ENCODE data around the gene KHDRBS2. TPM values are rescaled to one million over a fixed set of nuclear protein-coding genes. Genes with fewer than 3 reads are reported as not detected.

Gene KHDRBS2
- total RNA-seq, 3 donors from 2014 or later = 0.14 TPM; not detected in 2

DNA sequence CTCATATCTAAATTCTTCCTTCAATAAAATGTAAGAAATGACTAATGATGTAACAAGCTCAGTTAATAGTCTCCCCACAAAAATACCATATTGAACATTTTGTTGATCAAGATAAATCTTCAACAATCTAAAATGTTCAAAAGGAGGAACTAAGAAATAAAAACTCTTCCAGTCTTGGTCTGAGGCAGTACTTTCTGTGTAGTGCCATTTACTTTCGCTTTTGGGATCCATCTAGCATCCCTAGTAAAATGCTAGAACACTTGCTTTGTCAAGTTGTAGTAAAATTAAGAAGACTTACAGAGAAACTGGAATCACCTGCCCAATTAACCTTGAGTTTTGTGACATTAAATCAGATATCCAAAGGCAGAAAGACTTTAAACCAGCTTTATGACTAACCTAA lies 246.4 kb downstream of the KHDRBS2 start:
- ATAC-seq (no peak), DNase-seq (no peak)
- Mint-ChIP-seq H3K9me3 (peaks cover 10% of the 10 kb centered on the region), H3K4me1 (ENCODE audit: low read depth) (no peaks in the 10 kb centered on the region), H3K27me3 (ENCODE audit: low read depth) (no peaks in the 10 kb centered on the region), H3K4me3 (no peak overlapping the region), H3K36me3 (ENCODE audit: insufficient read depth) (no peaks in the 10 kb centered on the region)

DNA sequence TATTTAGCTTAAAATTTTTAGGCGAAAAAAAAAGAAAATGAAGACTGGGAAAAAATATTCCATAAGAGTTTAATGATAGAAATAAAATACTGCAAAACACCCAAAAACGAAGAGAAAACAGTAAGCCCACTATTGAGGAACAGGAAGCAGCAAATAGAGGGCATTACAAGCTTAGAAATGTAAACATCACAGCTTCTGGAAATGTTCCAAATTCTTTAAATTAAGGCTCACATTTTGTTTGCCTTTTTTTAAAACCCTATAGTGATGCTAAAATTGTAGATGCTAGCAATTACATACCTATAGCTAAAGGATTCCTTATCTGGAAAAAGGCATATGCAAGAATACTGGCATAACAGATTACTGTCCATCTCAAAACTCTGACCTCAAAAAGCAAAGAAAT lies 248.6 kb downstream of the KHDRBS2 start:
- Mint-ChIP-seq H3K9me3 (peaks cover 26% of the 10 kb centered on the region), H3K36me3 (ENCODE audit: insufficient read depth) (no peaks in the 10 kb centered on the region), H3K4me1 (ENCODE audit: low read depth) (no peaks in the 10 kb centered on the region), H3K27me3 (ENCODE audit: low read depth) (no peaks in the 10 kb centered on the region), H3K4me3 (no peak overlapping the region)
- no peak for DNase-seq
- ATAC-seq = no peak

DNA sequence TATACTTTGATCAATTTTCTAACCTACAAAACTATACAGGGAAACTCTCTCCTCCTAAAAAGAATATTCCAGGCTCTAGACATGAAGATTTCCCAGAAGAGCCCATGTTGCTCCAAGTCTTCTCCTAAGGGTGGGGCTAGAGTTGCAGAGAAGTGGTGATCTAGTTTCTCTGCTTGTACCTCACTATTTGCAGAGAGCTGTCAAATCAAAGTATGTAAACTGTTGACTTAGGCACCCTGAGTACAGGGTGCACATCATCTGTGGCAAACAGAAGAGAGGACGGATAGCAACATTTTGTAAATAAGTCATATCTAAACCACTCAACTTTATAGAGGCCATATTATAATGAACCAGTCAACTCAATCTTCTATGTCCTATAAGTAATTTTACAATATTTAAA lies 250.1 kb downstream of the KHDRBS2 start:
- H3K36me3 Mint-ChIP-seq (ENCODE audit: insufficient read depth) = no peaks in the 10 kb centered on the region
- H3K4me3 Mint-ChIP-seq = no peak overlapping the region
- ATAC-seq (no peak), DNase-seq (no peak)
- peaks cover 26% of the 10 kb centered on the region for H3K9me3 Mint-ChIP-seq
- H3K27me3 Mint-ChIP-seq (ENCODE audit: low read depth) = no peaks in the 10 kb centered on the region
- no peaks in the 10 kb centered on the region for H3K4me1 Mint-ChIP-seq (ENCODE audit: low read depth)

DNA sequence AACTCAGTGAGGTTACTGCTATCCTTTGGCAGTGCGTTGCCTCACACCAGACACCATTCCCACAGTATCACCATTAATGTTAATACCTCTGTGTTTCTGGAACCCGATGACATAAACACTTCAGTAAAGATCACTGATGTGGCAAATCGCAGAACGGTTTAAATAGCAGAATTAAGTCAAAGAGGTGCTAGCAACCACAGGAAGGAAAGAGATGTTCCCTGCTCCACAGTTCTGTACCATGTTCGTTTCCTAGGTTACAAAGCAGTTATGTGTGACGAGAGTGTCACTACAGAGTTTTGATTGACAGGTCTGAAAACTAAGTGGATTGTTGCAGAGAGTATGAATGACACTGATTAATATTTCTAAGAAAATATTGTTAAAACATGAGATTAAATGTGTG lies 272.3 kb downstream of the KHDRBS2 start:
- H3K36me3 Mint-ChIP-seq (ENCODE audit: insufficient read depth) = no peaks in the 10 kb centered on the region
- H3K4me1 Mint-ChIP-seq (ENCODE audit: low read depth) = no peaks in the 10 kb centered on the region
- no peak overlapping the region for H3K4me3 Mint-ChIP-seq
- H3K27me3 Mint-ChIP-seq (ENCODE audit: low read depth) = no peaks in the 10 kb centered on the region
- DNase-seq = no peak
- H3K9me3 Mint-ChIP-seq = peaks cover 14% of the 10 kb centered on the region
- no peak for ATAC-seq

DNA sequence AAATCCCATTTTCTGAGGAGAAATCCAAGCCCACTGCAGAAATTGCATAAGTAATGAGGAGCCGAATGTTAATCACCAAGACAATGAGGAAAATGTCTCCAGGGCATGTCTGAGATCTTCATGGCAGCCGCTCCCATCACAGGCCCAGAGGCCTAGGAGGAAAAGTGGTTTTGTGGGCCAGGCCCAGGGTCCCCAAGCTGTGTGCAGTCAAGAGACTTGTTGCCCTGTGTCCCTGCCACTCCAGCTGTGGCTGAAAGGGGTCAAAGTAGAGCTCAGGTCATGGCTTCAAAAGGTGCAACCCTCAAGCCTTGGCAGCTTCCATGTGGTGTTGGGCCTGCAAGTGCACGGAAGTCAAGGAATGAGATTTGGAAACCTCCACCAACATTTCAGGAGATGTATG lies 276.6 kb downstream of the KHDRBS2 start:
- no peak overlapping the region for H3K4me3 Mint-ChIP-seq
- DNase-seq = no peak
- no peaks in the 10 kb centered on the region for H3K36me3 Mint-ChIP-seq (ENCODE audit: insufficient read depth)
- no peaks in the 10 kb centered on the region for H3K4me1 Mint-ChIP-seq (ENCODE audit: low read depth)
- ATAC-seq = no peak
- H3K9me3 Mint-ChIP-seq = peaks cover 20% of the 10 kb centered on the region
- H3K27me3 Mint-ChIP-seq (ENCODE audit: low read depth) = no peaks in the 10 kb centered on the region

DNA sequence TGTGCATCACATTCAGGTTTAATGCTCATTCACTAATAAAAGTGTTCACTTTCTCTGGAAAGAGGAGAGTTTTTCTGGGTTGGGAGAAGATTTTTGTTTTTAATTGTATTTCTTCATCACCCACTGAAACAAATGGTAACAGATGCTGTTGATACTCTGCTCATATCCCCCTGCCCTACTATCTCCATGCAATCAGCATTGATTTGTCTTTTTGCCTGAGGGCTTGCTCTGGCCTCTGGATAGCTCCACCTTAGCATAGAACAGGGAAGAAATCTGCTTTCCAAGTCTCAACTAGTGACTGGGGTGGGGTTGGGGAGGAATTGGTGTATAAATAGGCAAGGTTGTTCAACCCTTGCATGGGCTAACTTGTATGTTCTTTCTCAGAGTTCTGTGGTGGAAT lies 296.4 kb downstream of the KHDRBS2 start:
- ATAC-seq (no peak), DNase-seq (no peak)
- Mint-ChIP-seq H3K4me1 (ENCODE audit: low read depth) (no peaks in the 10 kb centered on the region), H3K4me3 (no peak overlapping the region), H3K27me3 (ENCODE audit: low read depth) (no peaks in the 10 kb centered on the region), H3K9me3 (peaks cover 17% of the 10 kb centered on the region), H3K36me3 (ENCODE audit: insufficient read depth) (no peaks in the 10 kb centered on the region)

DNA sequence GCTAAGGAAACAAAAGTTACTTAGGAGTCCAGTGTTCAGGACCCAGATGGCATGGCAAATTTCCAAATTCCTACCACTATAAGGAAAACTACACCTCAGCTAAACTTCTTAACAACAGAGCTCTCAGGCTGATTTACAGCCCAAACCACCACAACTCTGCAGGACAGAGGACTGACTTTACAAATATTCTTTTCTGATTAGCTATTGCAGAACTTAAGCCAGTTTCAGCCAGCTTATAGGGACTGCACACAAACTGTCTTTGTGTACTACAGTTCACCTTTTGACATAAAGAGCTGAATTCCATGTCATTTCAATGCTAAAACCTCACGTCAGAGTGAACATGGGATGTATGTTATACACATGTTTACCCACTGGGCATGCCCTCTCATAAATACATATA lies 305.4 kb downstream of the KHDRBS2 start:
- no peak for DNase-seq
- H3K27me3 Mint-ChIP-seq (ENCODE audit: low read depth) = no peaks in the 10 kb centered on the region
- H3K9me3 Mint-ChIP-seq = peaks cover 10% of the 10 kb centered on the region
- no peak overlapping the region for H3K4me3 Mint-ChIP-seq
- H3K36me3 Mint-ChIP-seq (ENCODE audit: insufficient read depth) = no peaks in the 10 kb centered on the region
- ATAC-seq = no peak
- no peaks in the 10 kb centered on the region for H3K4me1 Mint-ChIP-seq (ENCODE audit: low read depth)

DNA sequence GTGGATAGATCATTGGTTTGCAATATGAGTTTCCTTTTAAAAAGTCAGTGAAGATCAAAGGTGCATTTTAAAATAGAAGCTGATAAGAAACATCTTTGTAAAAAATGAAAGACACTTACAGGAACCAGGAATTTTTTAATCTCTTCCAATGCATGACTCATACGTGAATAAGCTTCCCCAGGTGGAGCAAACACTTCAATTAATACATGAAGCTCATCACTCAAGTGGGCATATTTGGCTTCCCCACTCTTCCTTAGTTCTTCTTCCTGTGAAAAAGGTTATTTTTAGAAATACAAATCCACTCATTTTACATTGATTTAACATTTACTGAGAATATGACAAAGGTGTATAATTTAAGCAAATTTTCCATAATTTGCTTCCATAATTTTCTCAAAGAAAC lies 308.1 kb downstream of the KHDRBS2 start:
- Mint-ChIP-seq H3K27me3 (ENCODE audit: low read depth) (no peaks in the 10 kb centered on the region), H3K4me1 (ENCODE audit: low read depth) (no peaks in the 10 kb centered on the region), H3K9me3 (peaks cover 10% of the 10 kb centered on the region), H3K36me3 (ENCODE audit: insufficient read depth) (no peaks in the 10 kb centered on the region), H3K4me3 (no peak overlapping the region)
- ATAC-seq (no peak), DNase-seq (no peak)

DNA sequence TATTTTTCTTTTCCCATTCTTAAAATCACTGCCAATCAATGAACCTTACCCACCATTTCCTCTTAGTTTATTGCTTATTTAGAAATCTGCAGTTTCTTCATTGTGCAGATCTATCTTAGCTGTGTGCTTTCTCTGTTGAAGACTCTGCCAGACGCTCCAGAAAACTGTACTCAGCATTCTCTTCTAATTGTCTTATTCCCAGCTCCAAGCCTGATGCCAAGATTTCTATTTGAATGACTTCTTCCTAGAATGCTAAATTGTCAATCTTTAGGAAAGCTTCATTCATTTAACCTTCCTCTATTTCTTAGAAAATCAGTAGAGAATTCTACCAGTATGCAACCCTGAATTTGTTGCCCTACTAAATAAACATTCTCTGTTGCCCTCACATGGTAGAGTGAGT lies 308.9 kb downstream of the KHDRBS2 start:
- H3K36me3 Mint-ChIP-seq (ENCODE audit: insufficient read depth) = no peaks in the 10 kb centered on the region
- H3K9me3 Mint-ChIP-seq = peaks cover 10% of the 10 kb centered on the region
- no peak overlapping the region for H3K4me3 Mint-ChIP-seq
- ATAC-seq (no peak), DNase-seq (no peak)
- H3K27me3 Mint-ChIP-seq (ENCODE audit: low read depth) = no peaks in the 10 kb centered on the region
- no peaks in the 10 kb centered on the region for H3K4me1 Mint-ChIP-seq (ENCODE audit: low read depth)

DNA sequence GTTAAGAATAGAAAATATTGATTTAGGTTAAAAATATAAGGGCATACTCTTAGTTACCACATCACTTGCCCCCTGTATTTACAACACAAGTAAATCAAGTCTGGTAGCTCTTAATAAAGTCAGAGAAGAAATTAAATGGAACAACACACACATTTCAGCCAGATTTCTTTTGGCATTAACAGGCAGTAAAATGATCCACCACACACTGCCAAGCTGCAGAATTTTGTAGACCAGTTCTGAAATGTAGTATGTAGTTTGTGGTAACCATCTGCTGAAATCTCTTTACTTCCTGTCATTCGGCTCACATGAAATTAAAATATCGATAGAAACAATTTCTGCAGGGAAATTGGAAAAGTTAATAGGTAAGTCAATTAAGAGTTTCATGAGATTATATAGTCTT lies 326.8 kb downstream of the KHDRBS2 start:
- DNase-seq (no peak), ATAC-seq (no peak)
- H3K4me1 Mint-ChIP-seq (ENCODE audit: low read depth) = no peaks in the 10 kb centered on the region
- H3K9me3 Mint-ChIP-seq = peaks cover 13% of the 10 kb centered on the region
- H3K27me3 Mint-ChIP-seq (ENCODE audit: low read depth) = no peaks in the 10 kb centered on the region
- no peaks in the 10 kb centered on the region for H3K36me3 Mint-ChIP-seq (ENCODE audit: insufficient read depth)
- H3K4me3 Mint-ChIP-seq = no peak overlapping the region

DNA sequence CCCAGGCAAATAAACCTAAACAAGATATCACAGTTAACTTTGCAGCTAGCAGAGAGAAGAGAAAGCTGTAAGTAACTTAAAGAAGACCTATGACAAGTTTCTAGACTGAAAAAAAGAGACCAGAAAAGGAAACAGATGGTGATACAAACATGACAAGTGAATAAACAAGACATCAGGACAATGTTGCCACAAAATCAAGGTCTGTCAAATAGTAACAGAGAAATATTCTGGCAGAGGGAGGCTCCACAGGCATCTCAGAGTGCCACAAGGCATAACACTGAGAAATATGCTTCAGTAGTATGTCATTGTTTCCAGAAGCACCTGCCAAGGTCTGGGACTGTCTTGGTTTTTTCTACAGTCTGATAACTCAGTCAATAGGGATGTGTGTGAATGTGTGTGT lies 332.2 kb downstream of the KHDRBS2 start:
- no peaks in the 10 kb centered on the region for H3K27me3 Mint-ChIP-seq (ENCODE audit: low read depth)
- H3K9me3 Mint-ChIP-seq = peaks cover 17% of the 10 kb centered on the region
- ATAC-seq (no peak), DNase-seq (no peak)
- H3K36me3 Mint-ChIP-seq (ENCODE audit: insufficient read depth) = no peaks in the 10 kb centered on the region
- no peaks in the 10 kb centered on the region for H3K4me1 Mint-ChIP-seq (ENCODE audit: low read depth)
- no peak overlapping the region for H3K4me3 Mint-ChIP-seq

DNA sequence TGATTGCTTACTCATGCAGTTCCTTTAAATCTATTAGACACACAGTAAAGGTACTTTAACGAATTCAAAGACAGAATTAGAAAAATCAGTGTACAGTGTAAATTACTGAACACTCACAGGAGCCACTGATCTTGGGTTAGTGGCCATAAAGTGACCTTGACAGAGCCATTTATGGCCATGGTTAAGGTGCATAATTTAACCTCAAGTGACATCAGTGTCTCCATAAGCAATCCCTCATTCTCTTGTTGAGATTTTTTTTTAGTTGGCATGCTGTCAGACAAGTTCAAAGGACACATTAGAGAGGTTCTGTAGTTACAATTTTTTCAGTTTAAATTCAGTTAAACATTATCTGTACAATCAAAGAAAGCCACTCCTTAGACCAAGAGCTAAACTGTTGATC lies 334.4 kb downstream of the KHDRBS2 start:
- Mint-ChIP-seq H3K4me3 (no peak overlapping the region), H3K4me1 (ENCODE audit: low read depth) (no peaks in the 10 kb centered on the region), H3K36me3 (ENCODE audit: insufficient read depth) (no peaks in the 10 kb centered on the region), H3K27me3 (ENCODE audit: low read depth) (no peaks in the 10 kb centered on the region), H3K9me3 (peaks cover 14% of the 10 kb centered on the region)
- DNase-seq = no peak
- ATAC-seq = no peak

DNA sequence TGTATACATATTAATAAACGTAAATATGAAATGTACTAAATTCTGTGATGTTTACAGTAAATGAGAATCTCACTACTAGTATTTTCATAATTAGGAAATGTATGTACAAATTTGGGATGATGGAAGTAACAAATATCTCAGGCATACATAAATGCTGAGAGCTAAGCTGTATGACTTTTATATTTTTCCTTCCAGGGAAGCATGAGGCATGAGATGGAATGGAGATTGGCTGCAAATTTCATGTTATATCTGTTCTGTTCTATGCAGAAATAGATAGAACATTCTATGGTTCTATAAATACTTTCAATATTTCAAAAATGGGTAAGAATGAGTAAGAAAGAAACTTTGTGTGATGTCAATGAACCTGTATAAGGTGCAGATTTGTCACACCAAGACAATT lies 335.2 kb downstream of the KHDRBS2 start:
- Mint-ChIP-seq H3K4me3 (no peak overlapping the region), H3K27me3 (ENCODE audit: low read depth) (no peaks in the 10 kb centered on the region), H3K4me1 (ENCODE audit: low read depth) (no peaks in the 10 kb centered on the region), H3K36me3 (ENCODE audit: insufficient read depth) (no peaks in the 10 kb centered on the region), H3K9me3 (peaks cover 12% of the 10 kb centered on the region)
- no peak for DNase-seq
- ATAC-seq = no peak

DNA sequence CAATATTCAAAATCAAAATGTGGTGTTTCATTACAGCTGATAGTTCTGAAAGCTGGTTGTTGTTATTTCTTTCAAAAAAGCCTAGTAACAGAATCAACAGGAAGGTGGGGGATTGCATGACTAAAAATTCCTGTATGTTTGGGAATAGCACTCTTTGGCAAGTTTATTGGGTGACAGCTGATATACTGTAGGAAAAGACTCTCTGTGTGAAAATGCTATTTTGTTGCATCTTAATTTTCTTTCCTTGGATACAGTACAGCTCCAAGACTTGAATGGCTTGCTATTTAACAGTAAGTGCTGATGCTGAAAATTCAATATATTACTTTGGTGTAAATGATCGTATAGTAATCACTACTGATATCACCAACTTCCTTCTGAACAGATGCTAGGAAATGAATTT lies 336.1 kb downstream of the KHDRBS2 start:
- DNase-seq (no peak), ATAC-seq (no peak)
- Mint-ChIP-seq H3K36me3 (ENCODE audit: insufficient read depth) (no peaks in the 10 kb centered on the region), H3K4me1 (ENCODE audit: low read depth) (no peaks in the 10 kb centered on the region), H3K4me3 (no peak overlapping the region), H3K9me3 (peaks cover 12% of the 10 kb centered on the region), H3K27me3 (ENCODE audit: low read depth) (no peaks in the 10 kb centered on the region)

DNA sequence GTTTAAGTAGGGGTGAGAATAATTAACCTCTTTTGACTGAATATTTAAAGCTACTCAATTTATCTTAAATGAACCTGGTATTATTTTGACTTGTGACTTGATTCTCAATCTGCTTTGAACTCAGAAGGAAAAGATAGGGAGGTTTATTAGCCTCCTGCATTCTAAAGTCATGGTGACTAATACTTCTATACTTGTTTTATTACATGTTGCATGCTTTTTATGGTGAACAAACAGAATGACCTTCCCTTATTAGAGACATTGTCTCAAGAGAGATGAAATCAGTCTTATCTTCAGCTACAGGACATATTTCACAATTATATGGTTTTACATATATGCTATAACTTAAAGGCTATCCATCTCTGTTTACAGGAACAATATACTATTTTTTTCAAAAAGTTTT lies 336.9 kb downstream of the KHDRBS2 start:
- H3K27me3 Mint-ChIP-seq (ENCODE audit: low read depth) = no peaks in the 10 kb centered on the region
- H3K36me3 Mint-ChIP-seq (ENCODE audit: insufficient read depth) = no peaks in the 10 kb centered on the region
- H3K4me3 Mint-ChIP-seq = no peak overlapping the region
- no peak for ATAC-seq
- no peaks in the 10 kb centered on the region for H3K4me1 Mint-ChIP-seq (ENCODE audit: low read depth)
- H3K9me3 Mint-ChIP-seq = peaks cover 14% of the 10 kb centered on the region
- DNase-seq = no peak

DNA sequence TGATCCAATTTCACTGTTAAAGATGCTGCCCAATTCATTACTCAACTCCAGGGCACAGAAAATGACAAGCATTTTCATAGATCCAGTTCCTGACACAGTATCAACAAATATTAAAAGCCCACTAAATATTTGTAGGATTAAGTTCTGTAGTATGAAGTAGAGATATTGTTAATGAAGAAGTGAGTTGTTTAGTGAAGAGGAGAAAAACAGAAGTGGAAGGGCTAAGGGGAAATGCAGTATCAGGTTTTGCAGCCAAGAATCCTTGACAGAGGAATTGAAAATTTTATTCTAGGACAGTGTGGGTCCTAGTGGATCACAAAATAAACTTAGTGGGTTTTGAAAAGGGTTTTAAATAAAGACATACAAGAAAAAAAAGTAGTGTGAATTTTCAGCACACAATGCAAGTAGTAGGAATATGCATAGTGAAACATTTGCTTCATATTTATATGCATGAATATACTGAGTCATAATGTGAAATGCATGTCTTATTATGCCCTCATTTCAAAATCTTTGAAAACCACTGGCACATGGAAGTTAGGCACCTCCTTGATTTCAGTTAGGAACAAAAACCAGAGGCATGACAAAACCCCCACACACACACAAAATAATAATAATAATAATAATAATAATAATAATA lies 338.6 kb downstream of the KHDRBS2 start:
- ATAC-seq (no peak), DNase-seq (no peak)
- Mint-ChIP-seq H3K27me3 (ENCODE audit: low read depth) (no peaks in the 10 kb centered on the region), H3K4me3 (no peak overlapping the region), H3K36me3 (ENCODE audit: insufficient read depth) (no peaks in the 10 kb centered on the region), H3K4me1 (ENCODE audit: low read depth) (no peaks in the 10 kb centered on the region), H3K9me3 (peaks cover 17% of the 10 kb centered on the region)
